Tibial nerve (tissue), 3 donors: ENCODE data around the gene SMIM3.

Source experiments
- POLR2A ChIP-seq, 2 donors: fragments of 450-650 bp; IDR thresholded peaks; one replicate each; pipeline ENCODE4 v1.6.1; 2017; ENCODE audit warnings: antibody characterized with exemption in 2 of 2, mild to moderate bottlenecking in 2 of 2, moderate library complexity in 2 of 2
- TF ChIP-seq, protein P1 (sequence below), 5 experiments: fragments of 200-600 bp in 3 of 5; fragments of 450-650 bp in 2 of 5; sonication (generic) in 3 of 5; IDR thresholded peaks; one replicate each; pipeline ENCODE4 v1.5.1; 2016 to 2019; ENCODE audit warnings: antibody characterized with exemption in 5 of 5, mild to moderate bottlenecking in 3 of 5, moderate library complexity in 2 of 5

GRCh38 chr5:150758531-150759333 is 19.8 kb upstream of the SMIM3 start, which contains the start of gene DCTN4:
- TF ChIP-seq, protein P1, sequence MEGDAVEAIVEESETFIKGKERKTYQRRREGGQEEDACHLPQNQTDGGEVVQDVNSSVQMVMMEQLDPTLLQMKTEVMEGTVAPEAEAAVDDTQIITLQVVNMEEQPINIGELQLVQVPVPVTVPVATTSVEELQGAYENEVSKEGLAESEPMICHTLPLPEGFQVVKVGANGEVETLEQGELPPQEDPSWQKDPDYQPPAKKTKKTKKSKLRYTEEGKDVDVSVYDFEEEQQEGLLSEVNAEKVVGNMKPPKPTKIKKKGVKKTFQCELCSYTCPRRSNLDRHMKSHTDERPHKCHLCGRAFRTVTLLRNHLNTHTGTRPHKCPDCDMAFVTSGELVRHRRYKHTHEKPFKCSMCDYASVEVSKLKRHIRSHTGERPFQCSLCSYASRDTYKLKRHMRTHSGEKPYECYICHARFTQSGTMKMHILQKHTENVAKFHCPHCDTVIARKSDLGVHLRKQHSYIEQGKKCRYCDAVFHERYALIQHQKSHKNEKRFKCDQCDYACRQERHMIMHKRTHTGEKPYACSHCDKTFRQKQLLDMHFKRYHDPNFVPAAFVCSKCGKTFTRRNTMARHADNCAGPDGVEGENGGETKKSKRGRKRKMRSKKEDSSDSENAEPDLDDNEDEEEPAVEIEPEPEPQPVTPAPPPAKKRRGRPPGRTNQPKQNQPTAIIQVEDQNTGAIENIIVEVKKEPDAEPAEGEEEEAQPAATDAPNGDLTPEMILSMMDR (IDR thresholded peaks at IDR 0.05): peak in 1 of 5 experiments; percentile 47
- peak in 1 of 2 donors; percentile 73 for TF ChIP-seq POLR2A (IDR thresholded peaks at IDR 0.05)
